ENCODE measurements around the gene WNT6.

WNT6 gene

DNA sequence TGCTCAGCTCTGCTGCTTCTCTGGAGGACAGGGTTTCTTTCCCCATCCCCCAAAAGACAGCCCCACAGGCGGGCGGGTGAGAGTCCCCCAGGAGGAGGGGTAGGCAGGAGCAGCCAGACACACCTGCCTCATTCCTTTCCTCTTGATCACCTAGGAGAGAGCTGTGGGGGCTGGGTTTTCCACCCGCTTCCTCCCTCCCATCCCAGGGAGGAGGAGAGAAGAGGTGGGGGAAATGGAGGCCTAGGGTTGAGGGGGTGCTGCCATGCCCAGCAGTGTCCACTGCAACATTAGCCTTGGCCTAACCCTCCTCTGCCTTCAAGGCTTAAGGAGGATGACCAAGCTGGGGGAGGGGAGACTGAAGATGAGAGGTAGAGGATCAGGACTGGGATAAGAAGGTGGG is 35.7 kb downstream of the WNT6 start:
- DNase-seq, result no peak

GRCh38 chr2:218895759-218896500 is 36.3 kb downstream of the WNT6 start:
- DNase-seq, result no peak

DNA sequence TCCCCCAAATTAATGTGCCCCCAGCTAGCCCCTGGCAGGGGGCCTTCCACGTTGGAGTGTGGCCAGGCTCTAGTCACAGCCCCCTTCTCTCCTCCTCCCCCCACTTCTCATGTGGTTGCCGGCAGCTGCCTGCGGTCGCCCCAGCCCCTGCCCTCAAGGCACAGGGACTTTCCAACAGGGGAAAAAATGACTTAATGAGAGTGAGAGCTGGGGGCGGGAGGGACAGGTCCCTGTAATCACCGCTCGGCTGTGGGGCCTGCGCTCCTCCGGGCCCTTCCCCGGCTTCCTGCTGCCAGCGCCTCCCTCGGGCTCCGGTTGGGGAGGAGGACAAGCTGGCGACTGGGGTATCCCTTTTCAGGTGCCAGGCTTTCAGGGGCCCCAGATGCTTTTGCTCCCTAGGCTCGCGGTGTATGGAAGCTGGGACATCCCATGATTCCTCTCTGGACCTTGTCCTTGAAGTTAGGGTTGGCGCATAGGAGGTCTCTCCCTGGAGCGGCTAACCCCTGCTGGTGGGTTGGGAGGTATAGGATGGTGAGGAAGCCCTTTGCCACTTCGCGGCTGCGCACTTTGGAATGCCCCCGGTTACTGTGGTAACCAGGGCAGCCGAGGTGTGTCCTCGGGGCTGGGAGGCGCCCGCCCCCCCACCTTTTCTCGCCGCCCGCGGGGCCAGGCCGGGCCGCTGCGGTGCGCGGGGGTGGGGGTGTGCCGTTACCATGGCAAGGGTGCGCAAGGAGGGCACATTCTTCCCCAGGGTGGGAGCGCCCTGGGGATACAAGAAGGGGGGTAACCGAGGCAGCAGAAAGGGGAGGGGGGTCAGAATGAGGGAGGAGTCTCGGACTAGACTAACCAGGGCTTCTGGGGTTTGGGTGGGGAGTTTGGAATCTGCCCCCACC is 37.1 kb downstream of the WNT6 start:
- no peak for DNase-seq

DNA sequence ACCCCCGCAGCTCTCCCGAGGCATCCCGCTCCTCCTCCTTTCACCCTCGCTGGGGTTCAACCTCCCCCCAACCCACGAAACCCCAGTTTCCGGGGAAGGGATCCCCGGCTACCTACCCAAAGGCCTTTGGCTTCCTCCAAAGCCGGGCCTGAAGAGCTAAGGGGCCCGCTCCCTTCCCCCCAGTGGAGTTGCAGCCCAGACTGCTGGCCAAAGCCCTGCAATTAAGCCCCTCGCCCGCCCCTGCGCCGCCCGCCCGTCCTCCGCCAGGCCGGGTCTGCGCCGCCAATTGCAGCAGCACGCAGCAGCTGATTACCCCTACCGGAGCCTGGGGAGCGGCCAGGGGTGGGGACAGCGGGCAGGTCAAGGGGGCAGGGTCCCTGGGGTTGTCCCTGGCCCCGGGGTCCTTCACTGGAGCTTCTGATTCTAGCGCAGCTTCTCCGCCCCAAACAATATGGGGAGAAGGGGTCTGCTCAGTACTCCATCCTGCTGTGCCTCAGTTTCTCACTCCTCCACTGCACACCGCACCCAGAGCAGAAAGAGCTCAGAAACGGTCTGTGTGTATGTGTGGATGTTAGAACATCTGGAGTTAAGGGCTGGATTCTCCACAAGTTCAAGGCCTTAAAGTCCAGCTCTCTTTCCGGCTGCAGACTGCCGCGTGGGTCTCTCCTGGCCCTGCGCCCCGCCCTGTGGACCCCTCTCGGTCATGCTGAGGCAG is 37.9 kb downstream of the WNT6 start:
- DNase-seq, result no peak

GRCh38 chr2:218898109-218898878 is 38.7 kb downstream of the WNT6 start:
- no peak for DNase-seq

DNA sequence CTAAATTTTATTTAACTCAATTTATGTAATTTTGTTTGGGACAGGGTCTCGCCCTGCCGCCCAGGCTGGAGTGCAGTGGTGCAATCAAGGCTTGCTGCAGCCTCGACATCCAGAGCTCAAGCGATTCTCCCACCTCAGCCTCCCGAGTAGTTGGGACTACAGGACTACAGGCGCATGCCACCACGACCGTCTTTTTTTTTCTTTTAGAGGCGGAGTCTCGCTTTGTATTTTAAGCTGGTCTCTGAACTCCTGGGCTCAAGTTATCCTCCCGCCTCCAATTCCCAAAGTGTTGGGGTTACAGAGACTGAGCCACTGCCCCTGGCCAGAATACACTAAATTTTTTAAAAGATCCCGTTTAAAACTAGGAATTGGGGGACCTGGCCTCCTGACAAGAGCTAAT is 39.5 kb downstream of the WNT6 start:
- DNase-seq, result no peak

DNA sequence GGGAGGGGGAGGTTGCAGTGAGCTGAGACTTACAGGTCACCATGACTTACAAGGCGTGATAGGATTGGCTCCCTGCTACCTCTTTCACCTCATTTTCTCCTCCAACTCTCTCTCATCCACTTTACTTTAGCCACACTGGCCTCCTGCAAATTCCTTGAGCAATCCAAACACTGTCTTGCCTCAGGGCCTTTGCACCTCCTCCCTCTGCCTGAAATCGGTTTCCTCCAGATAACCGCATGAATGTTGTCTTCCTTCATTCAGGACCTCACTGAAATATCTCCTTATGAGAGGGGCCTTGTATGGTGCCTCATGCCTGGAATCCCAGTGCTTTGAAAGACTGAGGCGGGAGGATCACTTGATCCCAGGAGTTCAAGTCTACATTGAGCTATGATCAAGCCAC is 42.8 kb downstream of the WNT6 start:
- DNase-seq, result no peak

GRCh38 chr2:218904176-218904575 is 44.6 kb downstream of the WNT6 start:
- DNase-seq, result no peak

GRCh38 chr2:218908721-218909619 is 49.4 kb downstream of the WNT6 start:
- peak; percentile 35 for DNase-seq

GRCh38 chr2:218910741-218911140 is 51.1 kb downstream of the WNT6 start:
- DNase-seq, result no peak

- no peak for DNase-seq
Measured at GRCh38 chr2:218920504-218920903, 60.9 kb downstream of the WNT6 start.
